Mucosa of gallbladder (tissue), 1 donor: ENCODE data around the gene SHF. TPM values are rescaled to one million over a fixed set of nuclear protein-coding genes. Genes with fewer than 3 reads are reported as not detected.

Experiments
- DNase-seq: peaks from one replicate; pipeline ENCODE4 v3.0.0-alpha.2; 2020; ENCODE audit warnings: low spot score
- total RNA-seq: library from RNA; stranded (reverse); gene quantifications from one replicate; pipeline ENCODE4 v1.2.1, GENCODE V29; 2021
- donor health status: DM: no; HTN: no; CAD: no.

Gene SHF
- total RNA-seq, 1 donor from 2014 or later = 10.4 TPM

DNA sequence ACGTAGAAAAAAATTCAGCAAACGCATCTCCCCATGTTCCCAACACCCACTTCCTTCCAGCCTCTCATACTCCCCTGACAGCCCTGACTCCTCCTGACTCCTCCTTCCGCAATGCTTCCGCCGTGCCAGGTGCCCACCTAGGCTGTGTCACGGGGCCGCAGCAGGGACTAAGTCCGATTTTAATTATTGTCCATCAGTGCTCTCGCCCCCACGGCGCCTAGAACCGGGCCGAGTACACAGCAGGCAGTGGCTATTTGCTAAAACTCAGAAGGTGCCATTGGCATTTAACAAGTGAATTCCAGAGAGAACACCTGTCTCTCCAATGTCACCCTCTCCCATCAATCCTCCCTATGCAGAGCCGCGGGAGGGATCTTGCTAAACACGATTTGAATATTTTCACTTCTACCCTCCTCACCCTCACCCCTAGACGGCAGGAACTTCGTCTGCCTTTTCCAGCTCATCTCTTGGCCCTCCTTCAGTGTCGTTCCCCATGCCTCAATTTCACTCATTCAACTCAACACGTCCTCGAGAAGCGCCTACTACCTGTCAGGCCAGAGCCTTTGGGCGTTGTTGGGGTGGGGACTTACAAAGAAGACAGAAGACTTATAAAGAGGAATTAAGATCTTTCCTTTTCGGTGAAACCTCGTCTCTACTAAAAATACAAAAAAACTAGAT is 11.5 kb upstream of the SHF start:
- DNase-seq = no peak

DNA sequence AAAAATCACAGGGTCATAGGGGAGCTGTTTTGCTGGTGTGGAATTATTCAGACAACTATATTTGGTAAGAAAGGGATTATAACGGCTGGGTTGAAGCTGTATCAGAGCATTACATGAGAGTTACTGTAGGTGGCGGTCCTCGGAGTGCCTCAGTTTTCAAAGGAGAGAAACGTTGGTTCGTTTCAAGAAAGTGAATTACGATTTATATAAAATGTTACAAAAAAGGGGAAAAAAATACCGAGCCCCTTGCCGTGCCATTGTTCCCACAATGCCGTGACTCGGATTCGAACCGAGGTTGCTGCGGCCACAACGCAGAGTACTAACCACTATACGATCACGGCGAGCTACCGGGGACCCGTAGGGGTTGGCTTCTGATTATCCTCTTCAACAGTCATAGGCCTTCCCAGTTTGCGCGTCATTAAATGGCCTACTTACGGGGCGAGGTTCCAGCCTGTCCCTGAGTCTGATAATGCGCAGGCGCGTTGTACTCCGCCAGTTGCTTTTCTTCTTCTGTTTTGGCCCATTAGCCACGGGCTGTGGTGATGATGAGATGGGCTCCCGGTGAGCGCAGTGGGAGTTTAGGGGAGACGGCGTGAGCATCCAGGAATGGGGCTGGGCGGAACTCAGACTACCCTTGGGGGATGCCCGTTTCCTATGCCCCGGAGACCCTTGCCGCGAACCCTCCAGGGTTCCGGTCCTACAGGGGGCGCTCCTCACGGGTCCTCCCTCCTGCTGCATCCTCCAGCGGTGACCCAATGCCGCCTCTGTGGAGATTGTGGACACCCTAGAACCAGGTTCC is 10.8 kb upstream of the SHF start:
- peak; percentile 98 for DNase-seq

DNA sequence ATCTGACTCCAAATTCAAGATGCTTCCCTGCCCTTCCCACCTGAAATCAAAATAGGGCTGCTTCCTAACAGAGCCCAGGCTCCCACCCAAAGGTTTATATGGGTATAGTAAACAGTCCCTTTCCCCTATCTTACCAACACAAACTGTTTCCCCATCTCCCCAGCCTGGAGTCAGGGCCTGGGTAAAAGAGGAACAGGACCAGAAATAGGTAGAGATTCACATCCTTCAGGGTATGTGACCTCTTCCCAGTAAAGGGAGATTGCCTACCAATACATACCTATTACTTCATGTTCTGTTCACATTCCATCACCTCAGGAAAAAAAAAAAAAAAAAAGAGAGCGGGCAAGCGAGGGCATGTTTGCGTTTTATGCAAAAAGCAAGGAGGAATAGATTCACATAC is 9.7 kb upstream of the SHF start:
- no peak for DNase-seq

DNA sequence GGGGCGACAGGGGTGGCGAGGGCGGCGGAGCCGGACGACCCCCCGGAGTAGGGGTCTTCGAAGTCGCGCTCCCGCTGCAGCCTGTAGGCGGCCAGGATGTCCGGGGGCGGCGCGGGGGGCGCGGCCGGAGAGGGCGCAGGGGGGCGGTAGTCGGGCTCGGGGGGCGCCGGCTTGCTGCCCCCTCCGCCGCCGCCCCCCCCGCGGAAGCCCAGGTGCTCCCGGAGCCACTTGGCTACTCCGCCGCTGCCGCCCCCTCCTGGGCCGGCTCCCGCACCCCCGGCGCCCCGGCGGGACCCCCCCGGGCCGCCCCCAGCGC is 230 bp downstream of the SHF start:
- DNase-seq = no peak

DNA sequence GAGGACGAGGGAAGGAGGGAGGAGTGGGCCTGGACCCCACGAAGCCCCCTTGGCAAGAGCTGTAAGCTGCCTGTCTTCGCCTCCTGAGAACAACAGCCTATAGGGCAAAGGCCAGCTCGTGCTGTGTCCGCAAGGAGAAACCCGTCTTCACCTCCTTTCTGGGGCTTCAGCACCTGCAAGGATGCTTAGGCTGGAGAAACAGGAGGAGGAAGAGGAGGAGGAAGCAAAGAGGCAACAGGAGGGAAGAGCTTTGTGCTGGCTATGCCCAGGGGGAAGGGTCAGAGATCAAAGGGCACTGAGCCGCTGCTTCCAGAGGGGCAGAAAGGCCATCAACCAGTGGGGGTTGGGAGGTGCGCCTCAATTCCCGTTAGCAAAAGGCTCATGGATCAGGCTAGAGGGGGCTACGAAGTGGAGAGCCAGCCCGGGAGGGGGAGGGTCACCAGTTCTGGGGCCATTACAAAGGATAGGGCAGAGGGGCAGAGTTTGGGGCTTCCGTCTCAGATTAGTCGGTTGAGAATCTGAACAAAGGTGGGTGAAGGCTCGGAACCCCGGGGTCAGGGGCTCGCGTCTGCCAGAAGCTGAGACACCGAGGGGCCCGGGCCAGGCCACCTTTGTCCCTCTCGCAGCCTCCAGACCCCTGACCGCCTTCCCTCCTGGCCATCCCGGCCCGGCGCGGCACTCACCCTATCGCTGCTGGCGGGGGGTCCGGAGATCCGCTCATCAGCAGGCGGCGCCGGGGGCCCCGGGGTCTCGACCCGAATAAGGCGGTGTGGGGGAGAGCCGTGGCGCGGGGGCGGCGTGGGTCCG is 792 bp downstream of the SHF start:
- DNase-seq = no peak

DNA sequence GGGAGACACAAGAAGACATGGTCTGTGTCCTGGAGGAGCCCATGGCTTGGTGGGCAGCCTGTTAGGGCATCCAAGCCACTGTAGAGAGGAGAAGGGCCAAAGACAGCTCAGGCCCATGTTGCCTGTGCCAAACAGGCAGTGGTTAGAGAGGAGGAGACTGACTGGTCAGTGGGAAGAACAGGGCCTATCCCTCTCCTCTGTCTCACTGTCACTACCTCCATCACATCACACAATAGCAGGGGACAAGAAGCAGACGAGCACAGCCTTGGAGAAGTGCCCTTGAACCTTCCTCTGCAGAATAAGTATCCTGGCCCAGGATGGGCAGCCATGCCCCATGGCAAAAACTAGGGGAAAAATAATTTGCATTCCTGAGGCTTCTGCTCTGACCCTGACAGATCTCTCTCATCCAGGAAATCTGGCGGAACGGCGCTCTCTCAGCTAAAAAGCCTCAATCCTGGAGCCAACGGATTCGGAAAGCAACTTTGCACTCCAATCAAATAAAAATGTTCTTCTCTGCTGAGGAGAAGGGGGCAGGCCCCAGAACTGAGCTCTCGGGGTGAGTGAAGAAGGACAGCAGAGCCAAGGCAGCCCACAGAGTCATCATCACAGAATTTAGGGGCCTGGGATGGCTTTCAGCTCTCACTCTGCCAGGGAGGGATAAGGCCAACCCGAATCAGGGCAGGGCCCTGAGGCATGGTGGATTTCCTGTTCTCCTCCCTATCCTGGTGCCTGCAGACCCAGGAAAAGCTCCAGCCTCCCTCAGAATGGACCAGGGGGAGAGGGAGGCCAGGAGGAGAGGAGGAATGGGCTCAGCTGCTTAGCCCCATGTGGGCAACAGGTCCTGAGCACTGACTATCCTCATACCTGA is 1.6 kb downstream of the SHF start:
- no peak for DNase-seq

DNA sequence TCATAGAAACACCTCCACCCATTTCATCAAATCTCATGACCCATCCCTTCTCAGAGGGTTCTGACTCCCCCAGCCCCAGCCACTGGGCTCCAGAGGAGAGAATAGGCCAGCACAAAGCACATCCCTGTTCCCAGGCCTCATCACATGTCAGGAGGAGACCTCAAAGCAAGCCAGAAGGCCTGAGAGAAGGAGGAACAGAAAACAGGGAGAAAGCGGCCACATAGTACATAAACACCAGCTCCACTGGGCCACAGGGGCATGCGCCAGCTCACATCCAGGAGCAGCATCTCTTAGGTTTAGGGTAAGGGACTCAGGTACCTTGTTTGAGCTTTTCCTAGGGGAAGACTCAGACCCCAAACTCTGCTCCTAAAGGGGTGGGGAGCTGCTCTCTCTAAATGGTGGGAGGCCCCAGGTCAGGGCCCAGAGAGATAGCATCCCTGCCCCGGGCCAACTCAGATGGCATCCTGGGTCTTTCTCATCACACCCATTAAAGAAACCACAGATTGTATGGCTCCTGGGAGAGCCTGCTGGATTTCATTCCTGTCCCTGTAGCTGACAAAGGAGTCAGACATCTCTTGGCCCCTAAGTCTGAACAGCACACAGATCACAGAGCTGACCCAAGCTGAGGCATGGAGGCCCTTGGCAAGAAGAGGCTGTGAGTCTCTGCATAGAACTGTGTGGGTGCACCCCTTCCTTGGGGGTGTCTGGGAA is 2.5 kb downstream of the SHF start:
- no peak for DNase-seq

DNA sequence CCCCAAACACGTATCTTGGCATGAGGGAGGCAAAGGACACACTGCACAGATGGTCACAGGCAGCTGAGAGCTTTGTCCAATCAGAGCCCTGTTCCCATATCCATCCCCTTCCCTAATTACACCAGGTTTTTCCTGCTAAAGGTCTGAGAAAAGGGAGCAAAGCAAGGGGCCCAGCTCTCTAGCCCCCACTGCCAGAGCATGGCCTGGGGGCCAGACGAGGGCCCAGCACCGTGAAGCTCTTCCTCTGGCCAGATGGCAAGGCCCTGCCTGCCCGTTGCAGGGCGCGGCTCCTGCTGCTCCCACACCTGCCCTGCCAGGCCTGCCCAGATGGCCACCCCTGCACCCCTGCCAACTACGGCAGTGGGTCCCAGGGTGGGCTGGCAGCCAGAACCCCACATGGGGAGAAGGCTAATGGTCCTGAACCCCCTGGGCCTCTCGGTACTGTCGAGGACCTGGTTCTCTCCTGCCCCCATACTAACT is 3.2 kb downstream of the SHF start:
- DNase-seq = no peak

DNA sequence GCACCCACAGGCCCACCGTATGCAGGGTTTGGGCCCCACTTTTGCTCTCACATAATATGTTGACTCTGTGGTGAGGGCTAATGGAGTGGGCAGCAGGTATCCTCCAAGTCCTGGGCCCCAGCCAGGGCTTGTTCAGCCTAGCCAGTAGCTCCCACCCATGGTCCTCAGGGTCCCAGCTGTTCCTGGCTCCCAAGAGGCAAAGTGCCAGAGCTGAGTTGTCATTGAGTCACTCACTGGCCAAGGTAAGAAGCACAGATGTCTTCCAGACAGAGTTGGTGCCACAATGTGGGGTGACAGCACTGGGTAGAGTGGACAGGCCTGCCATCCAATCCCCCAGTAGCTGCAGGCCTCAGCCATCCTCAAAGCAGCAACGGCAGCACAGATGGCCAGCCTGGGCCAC is 4.3 kb downstream of the SHF start:
- DNase-seq = no peak

DNA sequence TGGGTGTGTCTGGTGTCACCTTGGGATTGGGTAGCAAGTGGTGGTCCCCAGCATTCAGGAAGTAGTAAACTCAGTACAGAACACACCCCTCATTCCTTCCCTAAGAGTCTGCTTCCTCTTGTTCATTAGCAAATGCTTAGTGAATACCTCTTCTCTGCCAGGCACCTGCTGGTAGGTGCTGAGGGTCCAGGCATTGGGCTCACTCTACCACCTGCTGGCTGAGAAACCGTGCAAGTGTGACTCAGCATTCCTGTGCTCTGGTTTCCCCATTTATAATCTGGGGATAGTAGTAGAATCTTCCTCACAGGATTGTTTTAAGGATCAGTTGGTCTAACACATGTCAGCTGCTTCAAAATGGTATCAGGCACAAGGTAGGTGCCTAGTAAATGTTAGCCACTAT is 4.8 kb downstream of the SHF start:
- DNase-seq = no peak

DNA sequence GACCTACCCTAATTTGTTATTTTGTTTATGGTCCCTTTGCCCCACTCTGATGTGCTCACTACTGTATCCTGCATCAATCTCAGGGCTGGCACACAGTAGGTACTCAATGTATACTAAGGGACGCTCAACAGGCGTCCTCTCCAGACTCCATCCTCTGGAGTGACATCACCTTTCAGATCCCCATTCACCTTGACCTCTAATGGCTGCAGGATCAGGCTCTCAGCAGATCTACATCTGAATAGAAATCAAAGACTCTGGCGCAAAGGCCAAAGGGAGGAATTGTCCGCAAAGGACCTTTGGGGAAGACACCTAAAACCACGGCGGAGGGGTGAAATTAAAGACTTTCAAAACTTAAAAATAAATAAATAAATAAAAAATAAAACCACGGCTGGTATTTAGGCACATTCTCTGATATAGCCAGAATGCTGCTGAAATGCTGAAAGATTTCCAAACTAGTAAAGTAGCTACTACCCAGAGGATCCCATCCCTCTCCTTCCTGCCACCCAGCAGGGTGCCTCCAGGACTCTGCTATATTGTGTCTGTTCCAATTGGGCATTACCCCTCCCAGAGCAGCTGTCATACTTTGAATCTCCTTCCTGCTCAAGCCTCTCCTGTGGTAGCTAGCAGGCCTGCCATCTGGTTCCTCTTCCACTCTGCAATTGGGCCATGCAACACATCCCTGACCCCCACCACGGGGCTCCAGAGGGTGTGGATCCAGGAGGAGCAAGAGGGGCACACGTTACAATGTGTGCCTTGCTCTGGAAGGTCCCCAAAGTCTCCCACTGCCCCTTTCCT is 6.1 kb downstream of the SHF start:
- DNase-seq = no peak

DNA sequence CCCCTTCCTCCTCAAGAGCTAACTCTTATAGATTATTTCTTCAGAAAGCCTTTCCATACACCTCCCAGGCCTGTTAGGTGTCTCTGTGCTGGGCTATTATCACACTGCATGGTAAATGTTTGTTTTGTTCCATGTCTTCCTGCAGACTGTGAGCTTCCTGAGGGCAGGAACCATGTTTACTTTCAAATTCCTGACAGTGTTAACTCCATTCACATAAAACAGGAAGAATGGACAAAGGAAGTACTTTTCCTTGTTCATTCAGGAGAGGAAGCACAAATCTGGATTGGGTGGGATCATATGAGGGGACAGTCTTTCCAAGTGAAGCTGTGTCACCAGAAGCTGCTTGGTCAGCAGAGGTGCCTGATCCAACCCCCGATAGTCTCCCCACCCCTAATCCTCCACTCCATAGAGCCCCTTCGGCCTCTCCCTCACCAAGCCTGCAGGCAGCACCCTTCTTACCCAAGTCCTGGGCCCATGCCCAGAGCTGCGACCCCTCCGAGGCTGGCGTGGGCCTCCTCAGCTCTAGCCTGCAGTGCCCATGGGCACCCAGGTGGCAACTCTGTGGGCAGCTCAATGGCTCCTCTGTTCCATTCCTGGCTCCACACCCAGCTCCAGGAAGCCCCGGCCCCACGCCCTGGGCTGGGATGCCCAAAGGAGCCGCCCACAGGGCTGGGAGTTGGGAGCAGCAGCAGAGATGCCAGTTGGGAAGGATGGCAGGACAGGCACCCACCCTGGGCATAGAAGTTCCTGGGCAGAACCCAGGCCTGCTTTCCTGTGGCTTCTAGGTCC is 6.9 kb downstream of the SHF start:
- no peak for DNase-seq

DNA sequence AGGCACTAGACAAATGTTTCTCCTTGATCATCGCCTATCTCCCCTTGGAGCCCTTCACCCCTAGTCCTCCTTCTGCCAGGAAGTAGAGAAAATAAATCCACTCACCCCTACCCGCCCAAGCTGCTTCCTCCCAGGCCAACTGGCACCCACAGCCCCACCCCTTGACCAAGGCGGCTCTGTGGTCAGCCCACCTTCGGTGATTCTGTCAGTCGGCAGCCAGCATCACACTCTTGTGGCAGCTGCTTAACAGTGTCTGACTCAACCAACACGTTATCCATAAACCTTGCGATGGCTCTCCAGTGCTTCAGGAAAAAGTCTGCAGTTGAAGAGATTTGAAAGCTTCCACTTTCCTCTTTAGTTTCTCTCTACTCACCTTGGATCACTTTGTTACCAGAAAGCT is 7.6 kb downstream of the SHF start:
- DNase-seq = no peak

DNA sequence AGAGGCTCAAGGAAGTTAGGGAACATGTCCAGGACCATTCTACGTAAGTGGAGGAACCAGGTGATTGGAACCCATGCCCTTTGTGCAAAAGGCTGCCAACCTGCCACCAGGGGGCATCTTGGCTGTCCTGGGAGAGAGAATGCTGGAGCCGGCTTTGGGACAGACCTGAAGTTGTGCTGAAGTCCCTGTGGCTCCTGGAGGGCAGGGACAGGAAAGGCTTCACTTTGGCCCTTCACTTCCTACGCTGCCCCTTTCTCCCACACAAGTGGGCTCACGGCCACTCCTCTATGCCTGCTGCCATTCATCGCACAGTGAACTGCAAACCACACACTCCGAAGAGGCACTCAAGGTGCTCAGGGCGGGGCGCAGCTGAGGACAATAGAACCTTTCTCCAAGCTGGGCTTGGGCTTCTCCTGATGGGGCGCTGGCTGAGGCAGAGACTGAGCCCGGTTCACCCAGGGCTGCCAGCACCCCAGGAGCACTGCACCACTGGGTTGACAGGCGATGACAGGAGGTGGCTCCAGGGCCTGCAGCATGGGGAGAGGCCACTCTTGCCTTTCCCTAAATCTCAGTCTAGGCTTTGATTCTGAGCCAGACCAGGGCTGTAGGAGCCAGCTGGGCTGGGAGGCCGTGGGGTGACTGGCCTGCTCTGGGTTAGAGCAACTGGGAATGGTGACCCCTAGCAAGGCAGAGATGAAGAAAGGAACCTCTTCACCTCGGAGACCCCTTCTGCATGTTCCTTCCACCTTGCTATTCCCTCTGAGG is 8.4 kb downstream of the SHF start:
- DNase-seq = no peak

DNA sequence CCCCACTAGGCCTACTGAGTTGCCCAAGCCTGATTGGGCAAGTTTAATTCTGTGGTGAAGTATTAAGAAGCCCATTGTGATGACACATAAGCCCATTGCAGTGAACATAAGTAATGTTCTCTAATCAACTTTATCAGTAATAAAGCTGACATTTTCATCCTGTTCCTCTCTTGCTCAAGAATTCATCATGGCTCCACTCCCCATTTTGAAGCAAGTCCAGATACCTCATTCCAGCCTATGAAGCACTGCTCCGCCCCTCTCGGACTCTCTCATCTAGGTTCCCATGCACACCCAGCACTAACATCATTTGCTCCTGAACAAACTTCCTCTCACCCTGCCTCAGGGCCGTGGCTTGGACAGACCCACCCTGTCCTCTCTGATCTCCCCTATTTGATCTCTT is 10.5 kb downstream of the SHF start:
- DNase-seq = no peak

DNA sequence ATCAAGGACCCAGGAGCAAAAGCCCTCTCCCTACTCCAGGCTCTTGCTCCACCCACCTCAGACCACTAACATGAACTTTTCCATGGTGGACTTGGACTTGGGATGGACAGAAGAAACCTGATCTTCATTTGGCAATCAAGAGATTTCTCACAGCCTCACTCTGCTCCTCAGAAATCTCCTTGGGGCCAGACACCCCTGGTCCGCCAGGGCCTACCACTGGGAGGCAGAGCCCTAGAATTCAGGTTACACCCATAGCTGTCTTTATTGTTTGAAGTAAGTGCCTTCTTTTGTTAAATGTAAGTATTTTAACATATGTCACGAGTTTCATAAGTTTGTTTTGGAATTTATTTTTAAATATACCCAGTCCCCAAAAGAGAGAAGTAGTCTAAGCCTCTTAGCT is 13.2 kb downstream of the SHF start:
- no peak for DNase-seq

DNA sequence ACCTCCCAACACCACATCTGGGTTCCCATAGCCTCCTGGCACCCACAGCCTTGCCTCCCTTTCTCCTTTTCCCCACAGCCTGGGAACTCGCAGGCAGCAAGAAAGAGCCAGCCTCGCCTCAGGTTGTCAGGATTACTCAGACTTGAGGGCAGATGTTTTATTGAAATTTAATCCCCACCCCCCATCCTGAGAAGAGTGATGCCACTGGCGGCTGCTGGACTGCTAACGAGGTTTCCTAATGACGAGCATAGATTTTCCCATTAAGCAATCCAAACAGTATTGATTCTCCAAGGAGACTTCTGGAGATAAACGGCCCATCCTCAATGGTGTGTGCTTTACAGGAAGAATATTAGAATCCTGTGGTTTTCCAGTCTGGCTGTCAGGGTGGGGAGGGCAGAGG is 13.7 kb downstream of the SHF start:
- DNase-seq = no peak

DNA sequence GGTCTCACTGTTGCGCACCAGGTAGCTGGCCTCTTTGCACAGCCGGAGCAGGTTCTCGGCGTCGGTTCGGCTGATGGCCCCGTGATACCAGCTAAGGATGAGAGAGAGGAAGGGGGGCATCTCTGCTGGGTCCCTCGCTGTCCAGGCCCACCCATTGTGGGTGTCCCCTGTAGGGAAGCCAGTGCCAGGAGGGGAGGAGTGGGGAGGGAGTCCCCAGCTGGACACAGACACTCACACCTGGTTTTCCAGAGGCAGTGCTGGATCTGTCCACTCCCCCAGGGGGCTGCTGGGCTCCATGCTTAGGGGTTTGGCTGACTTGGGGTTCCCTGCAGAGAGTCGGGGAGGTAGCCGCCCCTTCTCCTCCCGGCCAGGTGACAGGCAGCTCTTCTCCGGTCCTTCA is 15.9 kb downstream of the SHF start:
- DNase-seq = no peak
